ENCODE measurements around the gene PNN. TPM values are rescaled to one million over a fixed set of nuclear protein-coding genes. Genes with fewer than 3 reads are reported as not detected.
"Not testable (repeated sequence)": the region's sequence is repeated elsewhere in the genome, so short reads cannot be mapped to it uniquely, and the experiment has no call there.

The PNN gene
- total and polyA plus RNA-seq, 2 of the 8 experiments (the other 6 are each of a cell fraction or from before 2014, with no cell fraction given) = 27.5 to 121 TPM

DNA sequence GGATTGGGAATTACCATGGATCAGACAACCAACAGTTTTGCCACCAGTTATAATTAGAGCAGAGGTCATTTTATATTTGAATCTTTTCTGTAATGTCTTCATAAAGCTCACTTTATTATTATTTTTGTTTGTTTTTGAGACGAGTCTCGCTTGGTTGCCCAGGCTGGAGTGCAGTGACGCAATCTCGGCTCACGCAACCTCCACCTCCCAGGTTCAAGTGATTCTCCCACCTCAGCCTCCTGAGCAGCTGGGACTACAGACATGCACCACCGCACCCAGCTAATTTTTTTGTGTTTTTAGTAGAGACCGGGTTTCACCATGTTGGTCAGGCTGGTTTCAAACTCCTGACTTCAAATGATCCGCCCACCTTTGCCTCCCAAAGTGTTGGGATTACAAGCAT lies 37.2 kb upstream of the PNN start:
- 94% methylated on average over 8 of the region's 8 CpGs; no CpG with 5 or more reads in 1 of the 2 experiments for WGBS, 2 experiments (ENCODE audit: extremely low coverage in 1 of 2, insufficient coverage in 1 of 2, insufficient read length in 1 of 2, insufficient replicate concordance in 2 of 2, low coverage in 1 of 2, low lambda C conversion rate in 2 of 2, missing lambda C conversion rate in 1 of 2)
- H3K36me3 ChIP-seq (ENCODE audit: control insufficient read depth in 2 of 4, insufficient read depth in 4 of 4, low read length in 3 of 4) = peaks cover 0 to 47% (median 15%) of the 10 kb centered on the region in 4 experiments; a peak in 5 of 8 replicates

More for the DNA sequence above, 37.2 kb upstream of the PNN start:
- H3K23ac ChIP-seq (ENCODE audit: insufficient read length); H3K79me1 ChIP-seq (ENCODE audit: low read depth, low read length); H3K9ac ChIP-seq (replicated peaks in 1 of 4; ENCODE audit: extremely low read depth in 1 of 4, low read depth in 3 of 4, low read length in 3 of 4); H3K27me3 ChIP-seq (replicated peaks in 1 of 4; ENCODE audit: control insufficient read depth in 3 of 4, extremely low read depth in 1 of 4, insufficient read depth in 3 of 4, low read length in 3 of 4); H4K20me1 ChIP-seq (replicated peaks in 1 of 2; ENCODE audit: control insufficient read depth in 1 of 2, insufficient read depth in 2 of 2, low read length in 2 of 2); H3K4me1 ChIP-seq (replicated peaks in 1 of 4; ENCODE audit: control insufficient read depth in 3 of 4, insufficient read depth in 4 of 4, low read length in 3 of 4); H2BK15ac ChIP-seq (ENCODE audit: low read length); H2AK5ac ChIP-seq (ENCODE audit: low read depth, low read length); H2BK5ac ChIP-seq (ENCODE audit: low read depth, low read length); H3K4ac ChIP-seq (replicated peaks; ENCODE audit: insufficient read length, low read depth, low read length); H4K91ac ChIP-seq (replicated peaks; ENCODE audit: insufficient read length, low read length); H3K18ac ChIP-seq (ENCODE audit: extremely low read depth, low read length); FAIRE-seq; H4K8ac ChIP-seq (ENCODE audit: extremely low read depth, insufficient read depth, low read length); H3K56ac ChIP-seq (replicated peaks; ENCODE audit: insufficient read length, low read depth, low read length); H2AFZ ChIP-seq (ENCODE audit: low read length); H2BK120ac ChIP-seq (replicated peaks; ENCODE audit: low read depth, low read length); H3K14ac ChIP-seq (ENCODE audit: insufficient read length); H3K79me2 ChIP-seq (ENCODE audit: control insufficient read depth in 1 of 2, insufficient read depth in 2 of 2, low read length in 2 of 2); H3K23me2 ChIP-seq (ENCODE audit: low read depth, low read length); H4K5ac ChIP-seq (ENCODE audit: insufficient read length, low read depth, low read length); H3K4me2 ChIP-seq (ENCODE audit: insufficient read depth in 1 of 2, low read depth in 2 of 2, low read length in 2 of 2); H3K4me3 ChIP-seq (ENCODE audit: extremely low read depth in 1 of 4, insufficient read depth in 2 of 4, low read depth in 3 of 4, low read length in 4 of 4); H3K27ac ChIP-seq (ENCODE audit: low read depth, low read length); H2BK20ac ChIP-seq (ENCODE audit: low read length); H2BK12ac ChIP-seq (ENCODE audit: low read depth, low read length); DNase-seq (ENCODE audit: low read depth in 1 of 2, low spot score in 2 of 2): not testable (repeated sequence)
- POLR2A ChIA-PET (ENCODE audit: partially characterized antibody) = interaction anchor here (0.6 to 1.6 kb wide), 4 partner anchors 32 to 56 kb away, joined by 3 to 5 read pairs (median 4); partner anchors contain the start of gene TRAPPC6B
- peaks cover 12% of the 10 kb centered on the region in 2 experiments for H3K9me3 ChIP-seq (ENCODE audit: insufficient read depth in 2 of 2, low read depth in 1 of 2, low read length in 1 of 2)
- CTCF ChIA-PET (ENCODE audit: partially characterized antibody) = interaction anchor here (0.6 kb wide), 2 partner anchors 82 to 113 kb away, joined by 3 read pairs; no protein-coding TSS in a partner anchor
